GM21528 (cell line): Measurements from ENCODE around the gene ESR1.
"Not testable (repeated sequence)": the region's sequence is repeated elsewhere in the genome, so short reads cannot be mapped to it uniquely, and the experiment has no call there.

Experiments
- ATAC-seq: cut with Tn5 transposase; IDR thresholded peaks from one replicate; pipeline ENCODE4 v1.9.1; 2021; ENCODE audit warnings: mild to moderate bottlenecking, moderate library complexity; ENCODE audit not compliant: unreplicated experiment, low FRiP score

Gene ESR1

GRCh38 chr6:151962246-151962846, 154.9 kb downstream of the ESR1 start:
- ATAC-seq: no peak

DNA sequence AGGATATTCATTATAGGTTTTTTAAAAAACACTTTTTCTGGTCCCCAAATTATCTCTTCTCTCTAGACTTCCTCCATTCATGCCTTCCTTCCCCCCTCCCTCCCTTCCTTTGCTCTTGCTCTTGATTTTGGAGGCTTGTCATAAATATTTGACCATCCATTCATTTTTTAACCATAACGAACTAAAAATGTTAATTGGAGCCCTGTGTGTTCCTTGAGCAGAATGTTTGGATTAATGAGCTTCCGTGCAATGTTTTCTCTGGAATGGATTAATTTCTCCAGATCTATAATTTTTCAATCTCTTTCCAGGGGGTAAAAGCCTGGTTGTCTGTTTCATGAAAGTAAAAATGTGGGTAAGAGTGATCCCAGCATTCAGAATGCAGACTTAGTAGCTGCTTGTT, 155.5 kb downstream of the ESR1 start:
- no peak for ATAC-seq

- ATAC-seq: not testable (repeated sequence)
Observed at GRCh38 chr6:151964412-151964811, 156.9 kb downstream of the ESR1 start.

GRCh38 chr6:151974061-151974617, 166.7 kb downstream of the ESR1 start:
- ATAC-seq: no peak

DNA sequence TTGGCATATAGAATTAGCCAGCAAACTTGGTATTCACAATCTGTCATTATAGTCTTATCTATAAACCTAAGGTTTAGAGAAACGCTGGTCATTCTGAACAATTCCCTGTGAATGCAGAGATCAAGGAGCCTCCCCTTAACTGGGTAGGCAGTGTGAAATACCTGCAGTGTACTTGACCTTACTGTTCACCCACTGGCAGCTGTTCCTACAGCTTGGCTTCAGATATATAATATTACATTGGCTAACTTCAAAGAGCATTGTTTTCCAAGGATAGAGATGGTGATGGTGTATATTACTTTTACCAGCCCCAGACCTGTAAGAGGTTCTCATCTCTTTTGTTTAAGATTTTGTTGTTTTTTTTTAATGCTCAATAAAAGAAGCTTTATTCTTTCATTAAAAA, 168.3 kb downstream of the ESR1 start:
- ATAC-seq: no peak

DNA sequence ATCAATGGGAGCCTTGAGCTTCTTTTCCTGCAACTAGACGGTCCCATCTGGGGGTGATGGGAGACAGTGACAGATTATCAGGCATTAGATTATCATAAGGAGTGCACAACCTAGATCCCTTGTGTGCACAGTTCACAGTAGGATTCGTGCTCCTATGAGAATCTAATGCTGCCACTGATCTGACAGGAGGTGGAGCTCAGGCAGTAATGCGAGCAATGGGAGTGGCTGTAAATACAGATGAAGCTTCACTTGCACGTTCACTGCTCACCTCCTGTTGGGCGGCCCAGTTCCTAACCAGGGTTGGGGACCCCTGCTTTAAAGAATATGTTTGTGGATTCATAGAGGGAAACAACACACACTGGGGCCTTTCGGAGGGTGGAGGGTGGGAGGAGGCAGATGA, 180.7 kb downstream of the ESR1 start:
- ATAC-seq: not testable (repeated sequence)

- no peak for ATAC-seq
Observed at GRCh38 chr6:151992091-151992490, 184.6 kb downstream of the ESR1 start.

DNA sequence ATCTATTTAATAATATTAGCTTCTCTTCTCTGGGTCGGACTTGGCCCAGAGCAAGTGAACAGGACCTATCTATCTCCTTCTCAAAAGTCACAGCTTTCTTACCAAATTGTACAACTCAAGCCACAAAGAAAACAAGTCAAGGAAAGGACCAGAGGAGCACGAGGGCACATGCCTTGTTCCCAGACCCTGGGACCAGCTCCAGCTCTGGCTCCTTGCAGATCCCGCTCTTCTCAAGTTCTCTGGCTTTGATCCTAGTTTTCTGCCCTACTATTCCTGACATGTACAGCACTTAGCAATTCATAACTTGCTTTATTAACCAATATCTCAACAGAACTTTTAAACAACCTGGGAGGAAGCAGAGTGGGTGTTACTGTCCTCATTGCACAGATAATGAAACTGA, 185.9 kb downstream of the ESR1 start:
- no peak for ATAC-seq

- ATAC-seq: no peak
Observed at GRCh38 chr6:151998784-151999183, 191.3 kb downstream of the ESR1 start.

- no peak for ATAC-seq
Observed at GRCh38 chr6:151999194-151999593, 191.7 kb downstream of the ESR1 start.

- no peak for ATAC-seq
Observed at GRCh38 chr6:152001408-152001807, 193.9 kb downstream of the ESR1 start.

GRCh38 chr6:152002306-152002705, 194.8 kb downstream of the ESR1 start:
- ATAC-seq: no peak

DNA sequence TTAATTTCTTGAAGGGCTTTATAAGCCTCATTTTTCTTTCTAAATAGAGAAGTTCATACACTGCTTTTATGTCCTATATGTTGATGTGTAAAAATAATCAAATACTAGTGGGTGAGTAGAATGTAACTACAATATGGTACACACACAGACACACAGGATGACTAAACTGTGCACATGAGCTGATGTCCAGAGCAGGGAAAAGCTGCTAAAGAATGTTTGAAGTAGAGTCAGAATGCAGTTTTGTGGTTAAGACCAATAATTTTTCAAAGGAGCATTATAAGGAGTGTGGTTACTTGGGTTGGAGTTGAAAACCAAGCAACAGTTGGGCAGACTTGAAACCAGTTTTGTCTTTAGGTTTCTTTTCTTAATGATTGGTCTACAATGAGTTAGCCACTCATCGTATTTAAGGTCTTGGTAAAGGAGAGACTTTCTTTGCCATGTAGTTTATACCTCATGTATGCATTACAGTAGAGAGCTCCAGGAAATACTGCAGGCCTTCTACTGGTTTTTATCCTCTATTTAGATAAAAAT, 196.6 kb downstream of the ESR1 start:
- no peak for ATAC-seq

- ATAC-seq: no peak
Observed at GRCh38 chr6:152004896-152005295, 197.4 kb downstream of the ESR1 start.

DNA sequence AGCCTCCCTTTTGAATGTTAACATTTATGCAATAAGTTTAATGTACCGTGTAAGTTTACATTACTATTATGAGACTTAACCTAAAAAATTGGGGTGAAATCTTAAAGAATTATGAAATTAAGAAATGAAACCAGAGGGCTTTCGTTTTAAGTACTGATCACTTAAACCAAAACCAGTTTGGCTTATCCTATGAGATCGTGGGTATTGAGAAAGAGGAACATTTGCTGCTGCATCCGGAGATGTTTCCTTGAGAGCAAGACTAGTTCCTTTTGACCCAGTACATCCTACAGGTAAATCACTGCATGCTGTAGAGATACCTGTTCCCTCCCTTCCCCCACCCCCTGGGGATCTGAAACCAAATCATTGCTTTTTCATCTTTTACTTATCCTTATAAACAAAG, 201.3 kb downstream of the ESR1 start:
- no peak for ATAC-seq

DNA sequence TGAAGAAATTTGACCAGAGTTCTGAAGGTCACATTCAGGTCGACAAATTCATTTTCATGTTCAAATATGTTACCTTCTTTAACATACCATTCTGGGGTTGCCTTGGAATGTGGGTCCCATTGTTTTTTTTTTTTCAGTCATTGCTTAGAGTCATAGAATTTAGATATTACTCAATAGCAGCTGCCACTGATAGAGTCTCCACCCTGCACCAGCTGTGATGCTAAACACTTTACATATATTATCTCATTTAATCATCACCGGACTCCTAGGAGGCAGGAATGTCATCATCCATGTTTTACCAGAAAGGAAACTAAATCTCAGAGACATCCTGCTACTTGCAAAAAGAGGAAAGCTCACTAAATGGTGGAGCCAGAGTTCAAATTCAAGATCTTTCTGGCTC, 204.7 kb downstream of the ESR1 start:
- ATAC-seq: no peak

GRCh38 chr6:152018876-152019275, 211.4 kb downstream of the ESR1 start:
- no peak for ATAC-seq

DNA sequence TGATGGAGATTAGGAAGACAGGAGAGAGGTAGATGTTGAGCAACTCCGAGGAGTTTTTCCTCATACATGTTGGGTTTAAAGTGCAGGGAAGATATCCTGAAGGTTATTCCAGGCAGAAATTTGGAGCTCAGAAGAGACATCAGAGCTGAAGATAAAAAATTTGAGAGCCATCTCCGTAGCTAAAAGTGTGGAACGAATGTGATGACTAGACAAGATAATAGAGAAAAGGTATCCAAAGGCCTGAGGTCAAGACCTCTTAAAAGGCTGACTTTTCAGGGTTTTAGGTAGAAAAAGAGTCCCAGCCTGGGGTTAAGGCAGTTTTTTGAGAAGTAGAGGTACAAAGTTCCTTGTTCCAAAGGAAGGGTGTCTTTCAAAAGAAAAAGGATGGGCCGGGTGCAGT, 214.8 kb downstream of the ESR1 start:
- ATAC-seq: no peak

- ATAC-seq: no peak
Observed at GRCh38 chr6:152023613-152024012, 216.1 kb downstream of the ESR1 start.

GRCh38 chr6:152026291-152026690, 218.8 kb downstream of the ESR1 start:
- no peak for ATAC-seq

- ATAC-seq: not testable (repeated sequence)
Observed at GRCh38 chr6:152026744-152027143, 219.3 kb downstream of the ESR1 start.

DNA sequence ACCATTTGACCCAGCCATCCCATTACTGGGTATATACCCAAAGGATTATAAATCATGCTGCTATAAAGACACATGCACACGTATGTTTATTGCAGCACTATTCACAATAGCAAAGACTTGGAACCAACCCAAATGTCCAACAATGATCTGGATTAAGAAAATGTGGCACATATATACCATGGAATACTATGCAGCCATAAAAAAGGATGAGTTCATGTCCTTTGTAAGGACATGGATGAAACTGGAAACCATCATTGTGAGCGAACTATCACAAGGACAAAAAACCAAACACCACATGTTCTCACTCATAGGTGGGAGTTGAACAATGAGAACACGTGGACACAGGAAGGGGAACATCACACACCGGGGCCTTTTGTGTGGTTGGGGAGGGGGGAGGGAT, 226.3 kb downstream of the ESR1 start:
- ATAC-seq: not testable (repeated sequence)
